K562 (cell line): ENCODE measurements around the gene GTF3C4.

Experiments
- CHD2 ChIP-seq: IDR thresholded peaks from 2 replicates; pipeline ENCODE4 v1.6.1; 2011; ENCODE audit warnings: low read depth, low read length
- CTCF ChIP-seq, 3 experiments: IDR thresholded peaks in 2 of 3; conservative IDR thresholded peaks in 1 of 3; 2 replicates each; pipeline ENCODE4 v1.5.1; 2011 to 2012; ENCODE audit warnings: low read length in 3 of 3, mild to moderate bottlenecking in 3 of 3, control low read depth in 2 of 3, improper control_type of control experiment in 1 of 3, inconsistent platforms in 1 of 3, low read depth in 1 of 3, mixed read lengths in 1 of 3, moderate library complexity in 1 of 3; ENCODE audit not compliant: insufficient read depth in 2 of 3
- EHMT2 ChIP-seq: fragments of 450-650 bp; IDR thresholded peaks from 2 replicates; pipeline ENCODE4 v1.6.1; 2018; ENCODE audit warnings: antibody characterized with exemption
- ELK1 ChIP-seq: sonication (generic); formaldehyde crosslinking; IDR thresholded peaks from 2 replicates; pipeline ENCODE4 v1.8.1; 2022; ENCODE audit warnings: missing genetic modification reagents
- GATA2 ChIP-seq: sonication (generic); formaldehyde crosslinking; IDR thresholded peaks from 2 replicates; pipeline ENCODE4 v1.4.0; 2020; ENCODE audit warnings: mild to moderate bottlenecking, missing genetic modification reagents
- GTF2B ChIP-seq: IDR thresholded peaks from 2 replicates; pipeline ENCODE4 v1.6.1; 2011; ENCODE audit not compliant: insufficient read length; ENCODE audit errors: extremely low read depth
- MED1 ChIP-seq: sonication (generic); formaldehyde crosslinking; IDR thresholded peaks from 2 replicates; pipeline ENCODE4 v1.8.1; 2023; ENCODE audit warnings: missing genetic modification reagents, borderline replicate concordance
- MEF2A ChIP-seq: IDR thresholded peaks from 2 replicates; pipeline ENCODE4 v1.6.1; 2011; ENCODE audit warnings: low read depth, mild to moderate bottlenecking, low read length, moderate library complexity; ENCODE audit not compliant: control insufficient read depth
- PTRF ChIP-seq: fragments of 450-650 bp; IDR thresholded peaks from 2 replicates; pipeline ENCODE4 v1.6.1; 2016; ENCODE audit warnings: mild to moderate bottlenecking, missing genetic modification characterization, missing compliant biosample characterization
- SIN3B ChIP-seq: fragments of 450-650 bp; IDR thresholded peaks from 2 replicates; pipeline ENCODE4 v1.6.1; 2017; ENCODE audit warnings: low read depth, mild to moderate bottlenecking, moderate library complexity
- TCF7L2 ChIP-seq: fragments of 150-350 bp; IDR thresholded peaks from 2 replicates; pipeline ENCODE4 v1.6.1; 2016; ENCODE audit warnings: low read depth, mild to moderate bottlenecking, low read length, moderate library complexity
- THRB ChIP-seq: fragments of 450-650 bp; formaldehyde crosslinking; conservative IDR thresholded peaks from 2 replicates; pipeline ENCODE4 v1.4.0; 2022; ENCODE audit warnings: mild to moderate bottlenecking, missing genetic modification characterization
- ZNF518B ChIP-seq: fragments of 250-450 bp; sonication (Bioruptor Pico); IDR thresholded peaks from 2 replicates; pipeline ENCODE4 v1.5.0; 2021; ENCODE audit warnings: mild to moderate bottlenecking, moderate library complexity

GRCh38 chr9:132634327-132634726, 35.9 kb upstream of the GTF3C4 start:
- TF ChIP-seq CTCF (IDR thresholded peaks at IDR 0.05 in 2 of 3, conservative IDR thresholded peaks at IDR 0.05 in 1 of 3; ENCODE audit: insufficient read depth in 2 of 3, low read depth in 1 of 3, low read length in 3 of 3): no peak
- no peak for TF ChIP-seq ELK1
- no peak for TF ChIP-seq MEF2A
- no peak for TF ChIP-seq CHD2
- no peak for TF ChIP-seq THRB (CRISPR knock-in tag)
- TF ChIP-seq MED1: no peak
- no peak for TF ChIP-seq GATA2 (CRISPR knock-in tag)
- no peak for TF ChIP-seq SIN3B
- TF ChIP-seq ZNF518B (CRISPR knock-in tag): no peak
- TF ChIP-seq GTF2B: no peak
- no peak for TF ChIP-seq PTRF (tag)
- no peak for TF ChIP-seq EHMT2
- TF ChIP-seq TCF7L2: no peak
